Measurements from ENCODE around the gene METTL16.

The METTL16 gene

DNA sequence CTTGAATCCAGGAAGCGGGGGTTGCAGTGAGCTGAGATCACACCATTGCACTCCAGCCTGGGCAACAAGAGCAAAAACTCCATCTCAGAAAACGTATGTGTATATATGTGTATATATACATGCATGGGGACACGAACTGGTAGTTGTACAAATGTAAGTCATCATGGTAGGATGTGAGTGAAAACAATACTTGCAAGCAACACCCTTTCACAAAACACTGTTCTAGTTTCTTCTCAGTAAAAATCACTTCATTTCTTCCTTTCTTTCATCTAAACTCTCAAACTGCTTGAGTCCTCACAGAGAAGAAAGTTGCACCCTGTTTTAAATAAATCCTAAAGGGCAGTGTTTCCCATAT, 51.8 kb downstream of the METTL16 start (continued):
- no peak for TF ChIP-seq ARNTL (CRISPR knock-in tag; IDR thresholded peaks at IDR 0.05; ENCODE audit: borderline replicate concordance, low read depth)
- TF ChIP-seq, protein P1, sequence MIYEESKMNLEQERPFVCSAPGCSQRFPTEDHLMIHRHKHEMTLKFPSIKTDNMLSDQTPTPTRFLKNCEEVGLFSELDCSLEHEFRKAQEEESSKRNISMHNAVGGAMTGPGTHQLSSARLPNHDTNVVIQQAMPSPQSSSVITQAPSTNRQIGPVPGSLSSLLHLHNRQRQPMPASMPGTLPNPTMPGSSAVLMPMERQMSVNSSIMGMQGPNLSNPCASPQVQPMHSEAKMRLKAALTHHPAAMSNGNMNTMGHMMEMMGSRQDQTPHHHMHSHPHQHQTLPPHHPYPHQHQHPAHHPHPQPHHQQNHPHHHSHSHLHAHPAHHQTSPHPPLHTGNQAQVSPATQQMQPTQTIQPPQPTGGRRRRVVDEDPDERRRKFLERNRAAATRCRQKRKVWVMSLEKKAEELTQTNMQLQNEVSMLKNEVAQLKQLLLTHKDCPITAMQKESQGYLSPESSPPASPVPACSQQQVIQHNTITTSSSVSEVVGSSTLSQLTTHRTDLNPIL (CRISPR knock-in tag; IDR thresholded peaks at IDR 0.05; ENCODE audit: low read depth) = no peak
- no peak for TF ChIP-seq ZC3H10 (CRISPR knock-in tag; IDR thresholded peaks at IDR 0.05)
- TF ChIP-seq, protein P2, sequence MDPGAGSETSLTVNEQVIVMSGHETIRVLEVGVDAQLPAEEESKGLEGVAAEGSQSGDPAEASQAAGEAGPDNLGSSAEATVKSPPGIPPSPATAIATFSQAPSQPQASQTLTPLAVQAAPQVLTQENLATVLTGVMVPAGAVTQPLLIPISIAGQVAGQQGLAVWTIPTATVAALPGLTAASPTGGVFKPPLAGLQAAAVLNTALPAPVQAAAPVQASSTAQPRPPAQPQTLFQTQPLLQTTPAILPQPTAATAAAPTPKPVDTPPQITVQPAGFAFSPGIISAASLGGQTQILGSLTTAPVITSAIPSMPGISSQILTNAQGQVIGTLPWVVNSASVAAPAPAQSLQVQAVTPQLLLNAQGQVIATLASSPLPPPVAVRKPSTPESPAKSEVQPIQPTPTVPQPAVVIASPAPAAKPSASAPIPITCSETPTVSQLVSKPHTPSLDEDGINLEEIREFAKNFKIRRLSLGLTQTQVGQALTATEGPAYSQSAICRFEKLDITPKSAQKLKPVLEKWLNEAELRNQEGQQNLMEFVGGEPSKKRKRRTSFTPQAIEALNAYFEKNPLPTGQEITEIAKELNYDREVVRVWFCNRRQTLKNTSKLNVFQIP (CRISPR knock-in tag; IDR thresholded peaks at IDR 0.05; ENCODE audit: borderline replicate concordance, low read depth) = no peak
- no peak for TF ChIP-seq ESRRG (CRISPR knock-in tag; IDR thresholded peaks at IDR 0.05)
- TF ChIP-seq ZFP3 (CRISPR knock-in tag; IDR thresholded peaks at IDR 0.05) = no peak
- no peak for TF ChIP-seq ZFP30 (CRISPR knock-in tag; IDR thresholded peaks at IDR 0.05)

DNA sequence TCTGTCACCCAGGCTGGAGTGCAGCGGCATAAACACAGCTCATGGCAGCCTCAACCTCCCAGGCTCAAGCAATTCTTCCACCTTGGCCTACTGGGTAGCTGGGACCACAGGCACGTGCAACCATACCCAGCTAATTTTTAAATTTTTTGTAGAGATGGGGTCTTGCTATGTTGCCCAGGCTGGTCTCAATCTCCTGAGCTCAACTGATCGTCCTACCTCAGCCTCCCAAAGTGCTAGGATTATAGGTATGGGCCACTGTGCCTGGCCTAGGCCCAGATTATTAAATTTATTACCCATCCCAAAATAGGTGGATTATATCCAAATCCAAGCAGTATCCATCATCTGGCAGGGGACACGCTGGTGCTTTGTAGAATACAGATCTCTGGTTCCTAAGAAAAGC, 53.8 kb downstream of the METTL16 start:
- TF ChIP-seq, protein P2 (CRISPR knock-in tag; IDR thresholded peaks at IDR 0.05; ENCODE audit: borderline replicate concordance, low read depth) = no peak
- TF ChIP-seq, protein P1 (CRISPR knock-in tag; IDR thresholded peaks at IDR 0.05; ENCODE audit: low read depth) = no peak
- TF ChIP-seq, protein P3, sequence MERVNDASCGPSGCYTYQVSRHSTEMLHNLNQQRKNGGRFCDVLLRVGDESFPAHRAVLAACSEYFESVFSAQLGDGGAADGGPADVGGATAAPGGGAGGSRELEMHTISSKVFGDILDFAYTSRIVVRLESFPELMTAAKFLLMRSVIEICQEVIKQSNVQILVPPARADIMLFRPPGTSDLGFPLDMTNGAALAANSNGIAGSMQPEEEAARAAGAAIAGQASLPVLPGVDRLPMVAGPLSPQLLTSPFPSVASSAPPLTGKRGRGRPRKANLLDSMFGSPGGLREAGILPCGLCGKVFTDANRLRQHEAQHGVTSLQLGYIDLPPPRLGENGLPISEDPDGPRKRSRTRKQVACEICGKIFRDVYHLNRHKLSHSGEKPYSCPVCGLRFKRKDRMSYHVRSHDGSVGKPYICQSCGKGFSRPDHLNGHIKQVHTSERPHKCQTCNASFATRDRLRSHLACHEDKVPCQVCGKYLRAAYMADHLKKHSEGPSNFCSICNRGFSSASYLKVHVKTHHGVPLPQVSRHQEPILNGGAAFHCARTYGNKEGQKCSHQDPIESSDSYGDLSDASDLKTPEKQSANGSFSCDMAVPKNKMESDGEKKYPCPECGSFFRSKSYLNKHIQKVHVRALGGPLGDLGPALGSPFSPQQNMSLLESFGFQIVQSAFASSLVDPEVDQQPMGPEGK (CRISPR knock-in tag; IDR thresholded peaks at IDR 0.05; ENCODE audit: borderline replicate concordance) = no peak
- no peak for TF ChIP-seq ISL1 (CRISPR knock-in tag; IDR thresholded peaks at IDR 0.05)
- TF ChIP-seq ZNF565 (CRISPR knock-in tag; conservative IDR thresholded peaks at IDR 0.05; ENCODE audit: low read depth) = no peak
- TF ChIP-seq RARB (CRISPR knock-in tag; IDR thresholded peaks at IDR 0.05) = no peak
- no peak for TF ChIP-seq SNAI2 (CRISPR knock-in tag; IDR thresholded peaks at IDR 0.05)
- no peak for TF ChIP-seq TCF4 (CRISPR knock-in tag; IDR thresholded peaks at IDR 0.05; ENCODE audit: borderline replicate concordance)
- TF ChIP-seq PPARA (CRISPR knock-in tag; IDR thresholded peaks at IDR 0.05; ENCODE audit: borderline replicate concordance) = no peak
- no peak for ATAC-seq

DNA sequence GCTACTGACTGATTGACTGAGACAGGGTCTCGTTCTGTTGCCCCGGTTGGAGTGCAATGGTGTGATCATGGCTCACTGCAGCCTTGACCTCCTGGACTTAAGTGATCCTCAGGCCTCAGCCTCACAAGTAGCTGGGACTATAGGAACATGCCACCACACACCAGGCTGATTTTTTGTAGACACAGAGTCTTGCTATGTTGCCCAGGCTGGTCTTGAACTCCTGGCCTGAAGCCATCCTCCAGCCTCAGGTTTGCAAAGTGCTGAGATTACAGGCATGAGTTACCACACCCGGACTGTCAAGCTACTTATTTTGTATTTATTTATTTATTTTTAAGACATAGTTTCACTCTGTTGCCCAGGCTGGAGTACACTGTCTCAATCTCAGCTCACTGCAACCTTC, 55.2 kb downstream of the METTL16 start:
- TF ChIP-seq ESRRG (CRISPR knock-in tag; IDR thresholded peaks at IDR 0.05) = no peak
- TF ChIP-seq, protein P3 (CRISPR knock-in tag; IDR thresholded peaks at IDR 0.05; ENCODE audit: borderline replicate concordance) = no peak
- no peak for TF ChIP-seq ZNF8 (CRISPR knock-in tag; IDR thresholded peaks at IDR 0.05)
- TF ChIP-seq TCF4 (CRISPR knock-in tag; IDR thresholded peaks at IDR 0.05; ENCODE audit: borderline replicate concordance) = no peak
- no peak for TF ChIP-seq ISL1 (CRISPR knock-in tag; IDR thresholded peaks at IDR 0.05)
- TF ChIP-seq, protein P2 (CRISPR knock-in tag; IDR thresholded peaks at IDR 0.05; ENCODE audit: borderline replicate concordance, low read depth) = no peak
- no peak for TF ChIP-seq ARNTL (CRISPR knock-in tag; IDR thresholded peaks at IDR 0.05; ENCODE audit: borderline replicate concordance, low read depth)
- TF ChIP-seq GLIS3 (CRISPR knock-in tag; IDR thresholded peaks at IDR 0.05) = no peak
- TF ChIP-seq, protein P4, sequence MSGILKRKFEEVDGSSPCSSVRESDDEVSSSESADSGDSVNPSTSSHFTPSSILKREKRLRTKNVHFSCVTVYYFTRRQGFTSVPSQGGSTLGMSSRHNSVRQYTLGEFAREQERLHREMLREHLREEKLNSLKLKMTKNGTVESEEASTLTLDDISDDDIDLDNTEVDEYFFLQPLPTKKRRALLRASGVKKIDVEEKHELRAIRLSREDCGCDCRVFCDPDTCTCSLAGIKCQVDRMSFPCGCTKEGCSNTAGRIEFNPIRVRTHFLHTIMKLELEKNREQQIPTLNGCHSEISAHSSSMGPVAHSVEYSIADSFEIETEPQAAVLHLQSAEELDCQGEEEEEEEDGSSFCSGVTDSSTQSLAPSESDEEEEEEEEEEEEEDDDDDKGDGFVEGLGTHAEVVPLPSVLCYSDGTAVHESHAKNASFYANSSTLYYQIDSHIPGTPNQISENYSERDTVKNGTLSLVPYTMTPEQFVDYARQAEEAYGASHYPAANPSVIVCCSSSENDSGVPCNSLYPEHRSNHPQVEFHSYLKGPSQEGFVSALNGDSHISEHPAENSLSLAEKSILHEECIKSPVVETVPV (CRISPR knock-in tag; IDR thresholded peaks at IDR 0.05) = no peak
- no peak for TF ChIP-seq ZFP3 (CRISPR knock-in tag; IDR thresholded peaks at IDR 0.05)
- no peak for TF ChIP-seq BACH2 (CRISPR knock-in tag; IDR thresholded peaks at IDR 0.05; ENCODE audit: borderline replicate concordance)
- TF ChIP-seq ZNF70 (CRISPR knock-in tag; IDR thresholded peaks at IDR 0.05) = no peak
- TF ChIP-seq RARB (CRISPR knock-in tag; IDR thresholded peaks at IDR 0.05) = no peak
- no peak for TF ChIP-seq SNAI2 (CRISPR knock-in tag; IDR thresholded peaks at IDR 0.05)
- no peak for TF ChIP-seq CSDC2 (CRISPR knock-in tag; IDR thresholded peaks at IDR 0.05)
- TF ChIP-seq, protein P1 (CRISPR knock-in tag; IDR thresholded peaks at IDR 0.05; ENCODE audit: low read depth) = no peak
- TF ChIP-seq OSR1 (CRISPR knock-in tag; IDR thresholded peaks at IDR 0.05) = no peak
- no peak for TF ChIP-seq ZFP30 (CRISPR knock-in tag; IDR thresholded peaks at IDR 0.05)
- TF ChIP-seq PPARA (CRISPR knock-in tag; IDR thresholded peaks at IDR 0.05; ENCODE audit: borderline replicate concordance) = no peak
- ATAC-seq = no peak
